ENCODE results near the gene ZNF189.

ZNF189 gene

GRCh38 chr9:101408374-101409078 lies 9.9 kb downstream of the ZNF189 start:
- peaks cover 47% of the 10 kb centered on the region for H3K36me3 ChIP-seq (ENCODE audit: control insufficient read depth, low read depth, low read length)
- H3K4me3 ChIP-seq (ENCODE audit: low read length): no peak overlapping the region
- no peak overlapping the region for H3K27ac ChIP-seq (ENCODE audit: low read length)
- no peaks in the 10 kb centered on the region for H3K4me1 ChIP-seq (ENCODE audit: control insufficient read depth, low read depth, low read length)
- H3K9ac ChIP-seq (ENCODE audit: low read length): no peak overlapping the region
- H3K9me3 ChIP-seq (ENCODE audit: control insufficient read depth, low read depth, low read length): peaks cover 54% of the 10 kb centered on the region
- H3K27me3 ChIP-seq (ENCODE audit: control insufficient read depth, insufficient read depth, low read length): no peaks in the 10 kb centered on the region

GRCh38 chr9:101409079-101409477 lies 10.4 kb downstream of the ZNF189 start:
- peaks cover 54% of the 10 kb centered on the region for H3K9me3 ChIP-seq (ENCODE audit: control insufficient read depth, low read depth, low read length)
- H3K36me3 ChIP-seq (ENCODE audit: control insufficient read depth, low read depth, low read length): peaks cover 41% of the 10 kb centered on the region

DNA sequence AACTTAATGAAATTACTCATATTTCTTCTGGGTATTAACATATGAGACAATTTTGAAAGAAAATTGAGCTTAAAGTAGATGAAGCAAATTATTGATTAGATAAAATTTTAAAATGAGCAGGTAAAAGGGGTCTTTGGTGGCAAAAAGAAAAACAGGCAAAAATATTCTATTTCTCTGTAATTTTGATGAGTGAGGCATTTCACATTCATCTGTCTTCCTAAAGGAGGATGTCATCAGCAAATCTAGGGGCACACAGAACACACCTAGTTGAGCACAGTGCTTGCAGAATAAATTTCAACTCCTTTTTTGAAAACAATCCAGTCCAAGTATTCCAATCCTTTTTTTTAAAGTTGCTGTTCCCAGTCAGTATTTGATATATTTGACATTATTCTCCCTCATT lies 16.2 kb downstream of the ZNF189 start:
- Histone ChIP-seq H3K36me3 (ENCODE audit: control insufficient read depth, low read depth, low read length) (peaks cover 1% of the 10 kb centered on the region), H3K4me3 (ENCODE audit: low read length) (no peak overlapping the region), H3K9ac (ENCODE audit: low read length) (no peak overlapping the region), H3K4me1 (ENCODE audit: control insufficient read depth, low read depth, low read length) (no peaks in the 10 kb centered on the region), H3K27ac (ENCODE audit: low read length) (no peak overlapping the region), H3K27me3 (ENCODE audit: control insufficient read depth, insufficient read depth, low read length) (no peaks in the 10 kb centered on the region), H3K9me3 (ENCODE audit: control insufficient read depth, low read depth, low read length) (peaks cover 14% of the 10 kb centered on the region)

More at GRCh38 chr9:101409079-101409477, 10.4 kb downstream of the ZNF189 start:
- Histone ChIP-seq H3K4me1 (ENCODE audit: control insufficient read depth, low read depth, low read length) (no peaks in the 10 kb centered on the region), H3K4me3 (ENCODE audit: low read length) (no peak overlapping the region), H3K27ac (ENCODE audit: low read length) (no peak overlapping the region), H3K27me3 (ENCODE audit: control insufficient read depth, insufficient read depth, low read length) (no peaks in the 10 kb centered on the region), H3K9ac (ENCODE audit: low read length) (no peak overlapping the region)

GRCh38 chr9:101415578-101415977 lies 16.9 kb downstream of the ZNF189 start:
- peaks cover 7% of the 10 kb centered on the region for H3K9me3 ChIP-seq (ENCODE audit: control insufficient read depth, low read depth, low read length)
- no peaks in the 10 kb centered on the region for H3K27me3 ChIP-seq (ENCODE audit: control insufficient read depth, insufficient read depth, low read length)
- H3K36me3 ChIP-seq (ENCODE audit: control insufficient read depth, low read depth, low read length): no peaks in the 10 kb centered on the region

GRCh38 chr9:101417389-101417788 lies 18.7 kb downstream of the ZNF189 start:
- Histone ChIP-seq H3K4me3 (ENCODE audit: low read length) (no peak overlapping the region), H3K4me1 (ENCODE audit: control insufficient read depth, low read depth, low read length) (peaks cover 2% of the 10 kb centered on the region), H3K9ac (ENCODE audit: low read length) (no peak overlapping the region), H3K36me3 (ENCODE audit: control insufficient read depth, low read depth, low read length) (no peaks in the 10 kb centered on the region), H3K27ac (ENCODE audit: low read length) (no peak overlapping the region), H3K27me3 (ENCODE audit: control insufficient read depth, insufficient read depth, low read length) (no peaks in the 10 kb centered on the region), H3K9me3 (ENCODE audit: control insufficient read depth, low read depth, low read length) (no peaks in the 10 kb centered on the region)

More at GRCh38 chr9:101415578-101415977, 16.9 kb downstream of the ZNF189 start:
- H3K27ac ChIP-seq (ENCODE audit: low read length): no peak overlapping the region
- no peaks in the 10 kb centered on the region for H3K4me1 ChIP-seq (ENCODE audit: control insufficient read depth, low read depth, low read length)
- no peak overlapping the region for H3K4me3 ChIP-seq (ENCODE audit: low read length)
- H3K9ac ChIP-seq (ENCODE audit: low read length): no peak overlapping the region

- peaks cover 3% of the 10 kb centered on the region for H3K4me1 ChIP-seq (ENCODE audit: control insufficient read depth, low read depth, low read length)
- no peaks in the 10 kb centered on the region for H3K9me3 ChIP-seq (ENCODE audit: control insufficient read depth, low read depth, low read length)
- no peak overlapping the region for H3K4me3 ChIP-seq (ENCODE audit: low read length)
- no peaks in the 10 kb centered on the region for H3K27me3 ChIP-seq (ENCODE audit: control insufficient read depth, insufficient read depth, low read length)
- no peak overlapping the region for H3K9ac ChIP-seq (ENCODE audit: low read length)
- H3K27ac ChIP-seq (ENCODE audit: low read length): no peak overlapping the region
- no peaks in the 10 kb centered on the region for H3K36me3 ChIP-seq (ENCODE audit: control insufficient read depth, low read depth, low read length)
These were observed 19.3 kb downstream of the ZNF189 start for GRCh38 chr9:101417977-101418376.

GRCh38 chr9:101418518-101419430 lies 20.1 kb downstream of the ZNF189 start:
- no peak overlapping the region for H3K9ac ChIP-seq (ENCODE audit: low read length)
- H3K4me1 ChIP-seq (ENCODE audit: control insufficient read depth, low read depth, low read length): peaks cover 3% of the 10 kb centered on the region
- no peaks in the 10 kb centered on the region for H3K9me3 ChIP-seq (ENCODE audit: control insufficient read depth, low read depth, low read length)
- H3K36me3 ChIP-seq (ENCODE audit: control insufficient read depth, low read depth, low read length): no peaks in the 10 kb centered on the region
- no peak overlapping the region for H3K4me3 ChIP-seq (ENCODE audit: low read length)
- no peaks in the 10 kb centered on the region for H3K27me3 ChIP-seq (ENCODE audit: control insufficient read depth, insufficient read depth, low read length)
- no peak overlapping the region for H3K27ac ChIP-seq (ENCODE audit: low read length)

DNA sequence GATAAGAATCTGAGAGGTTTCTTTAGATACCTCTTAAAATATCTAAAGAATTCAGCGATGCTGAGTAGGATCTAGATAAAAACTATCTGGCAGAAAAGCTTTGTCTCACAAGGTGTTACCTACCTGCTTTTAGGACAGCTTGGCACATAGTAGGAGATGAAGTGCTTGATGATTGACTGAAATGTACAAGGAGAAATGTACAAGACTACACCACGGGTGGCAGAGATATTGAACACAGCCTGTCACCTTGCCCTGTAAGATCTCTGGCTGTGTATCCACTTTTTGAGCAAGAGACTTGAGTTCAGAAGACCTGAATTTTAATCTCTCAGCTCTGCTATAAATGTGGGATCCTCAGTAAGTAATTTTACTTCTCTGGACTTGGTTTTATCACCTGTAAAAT lies 21.2 kb downstream of the ZNF189 start:
- H3K36me3 ChIP-seq (ENCODE audit: control insufficient read depth, low read depth, low read length): no peaks in the 10 kb centered on the region
- H3K4me1 ChIP-seq (ENCODE audit: control insufficient read depth, low read depth, low read length): peaks cover 3% of the 10 kb centered on the region
- no peaks in the 10 kb centered on the region for H3K27me3 ChIP-seq (ENCODE audit: control insufficient read depth, insufficient read depth, low read length)
- H3K9ac ChIP-seq (ENCODE audit: low read length): no peak overlapping the region
- H3K9me3 ChIP-seq (ENCODE audit: control insufficient read depth, low read depth, low read length): no peaks in the 10 kb centered on the region
- H3K4me3 ChIP-seq (ENCODE audit: low read length): no peak overlapping the region
- no peak overlapping the region for H3K27ac ChIP-seq (ENCODE audit: low read length)

GRCh38 chr9:101421653-101422065 lies 23.0 kb downstream of the ZNF189 start:
- no peaks in the 10 kb centered on the region for H3K27me3 ChIP-seq (ENCODE audit: control insufficient read depth, insufficient read depth, low read length)
- no peak overlapping the region for H3K27ac ChIP-seq (ENCODE audit: low read length)
- no peaks in the 10 kb centered on the region for H3K9me3 ChIP-seq (ENCODE audit: control insufficient read depth, low read depth, low read length)
- no peaks in the 10 kb centered on the region for H3K36me3 ChIP-seq (ENCODE audit: control insufficient read depth, low read depth, low read length)
- H3K9ac ChIP-seq (ENCODE audit: low read length): no peak overlapping the region
- no peak overlapping the region for H3K4me3 ChIP-seq (ENCODE audit: low read length)
- peaks cover 3% of the 10 kb centered on the region for H3K4me1 ChIP-seq (ENCODE audit: control insufficient read depth, low read depth, low read length)

DNA sequence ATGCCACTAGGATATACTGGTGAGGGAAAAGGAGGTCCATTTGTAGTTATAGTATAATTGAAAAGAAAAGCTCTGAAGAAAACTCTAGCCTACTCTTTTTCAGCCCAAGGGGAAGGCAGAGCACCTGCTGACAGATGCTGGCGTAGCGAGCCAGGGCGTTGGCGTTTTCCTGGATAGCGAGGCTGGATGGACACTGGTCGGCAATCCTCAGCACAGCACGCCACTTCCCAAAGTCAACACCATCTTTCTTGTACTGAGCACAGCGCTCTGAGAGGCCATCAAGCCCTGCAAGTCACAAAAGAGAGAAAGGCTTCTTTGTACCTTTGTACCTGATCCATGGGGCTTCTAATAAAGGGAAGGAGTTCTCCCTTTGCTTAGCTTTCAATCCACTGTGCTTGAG lies 28.7 kb downstream of the ZNF189 start:
- Histone ChIP-seq H3K27me3 (ENCODE audit: control insufficient read depth, insufficient read depth, low read length) (no peaks in the 10 kb centered on the region), H3K27ac (ENCODE audit: low read length) (no peak overlapping the region), H3K9ac (ENCODE audit: low read length) (no peak overlapping the region), H3K4me1 (ENCODE audit: control insufficient read depth, low read depth, low read length) (peaks cover under 1% of the 10 kb centered on the region), H3K4me3 (ENCODE audit: low read length) (no peak overlapping the region), H3K9me3 (ENCODE audit: control insufficient read depth, low read depth, low read length) (no peaks in the 10 kb centered on the region), H3K36me3 (ENCODE audit: control insufficient read depth, low read depth, low read length) (no peaks in the 10 kb centered on the region)

- H3K36me3 ChIP-seq (ENCODE audit: control insufficient read depth, low read depth, low read length): no peaks in the 10 kb centered on the region
- no peak overlapping the region for H3K4me3 ChIP-seq (ENCODE audit: low read length)
- no peak overlapping the region for H3K9ac ChIP-seq (ENCODE audit: low read length)
- no peak overlapping the region for H3K27ac ChIP-seq (ENCODE audit: low read length)
- no peaks in the 10 kb centered on the region for H3K27me3 ChIP-seq (ENCODE audit: control insufficient read depth, insufficient read depth, low read length)
- H3K4me1 ChIP-seq (ENCODE audit: control insufficient read depth, low read depth, low read length): no peaks in the 10 kb centered on the region
- H3K9me3 ChIP-seq (ENCODE audit: control insufficient read depth, low read depth, low read length): no peaks in the 10 kb centered on the region
These were observed 29.5 kb downstream of the ZNF189 start for GRCh38 chr9:101427957-101428655.

Measured in iPS-18a (cell line).